Stimulated activated CD8-positive, alpha-beta memory T cell treated with anti-CD3 and anti-CD28 coated beads, Interleukin-12 subunit alpha, Interleukin-12 subunit beta, amount 100 ng/mL, for 24 hours (primary cell): Measurements from ENCODE around the gene SFXN1.
"Not testable (repeated sequence)": the region's sequence is repeated elsewhere in the genome, so short reads cannot be mapped to it uniquely, and the experiment has no call there.

Experiments
- DNase-seq: peaks from one replicate; pipeline ENCODE4 v3.0.0-alpha.2; 2020; ENCODE audit errors: extremely low read depth

The SFXN1 gene

DNA sequence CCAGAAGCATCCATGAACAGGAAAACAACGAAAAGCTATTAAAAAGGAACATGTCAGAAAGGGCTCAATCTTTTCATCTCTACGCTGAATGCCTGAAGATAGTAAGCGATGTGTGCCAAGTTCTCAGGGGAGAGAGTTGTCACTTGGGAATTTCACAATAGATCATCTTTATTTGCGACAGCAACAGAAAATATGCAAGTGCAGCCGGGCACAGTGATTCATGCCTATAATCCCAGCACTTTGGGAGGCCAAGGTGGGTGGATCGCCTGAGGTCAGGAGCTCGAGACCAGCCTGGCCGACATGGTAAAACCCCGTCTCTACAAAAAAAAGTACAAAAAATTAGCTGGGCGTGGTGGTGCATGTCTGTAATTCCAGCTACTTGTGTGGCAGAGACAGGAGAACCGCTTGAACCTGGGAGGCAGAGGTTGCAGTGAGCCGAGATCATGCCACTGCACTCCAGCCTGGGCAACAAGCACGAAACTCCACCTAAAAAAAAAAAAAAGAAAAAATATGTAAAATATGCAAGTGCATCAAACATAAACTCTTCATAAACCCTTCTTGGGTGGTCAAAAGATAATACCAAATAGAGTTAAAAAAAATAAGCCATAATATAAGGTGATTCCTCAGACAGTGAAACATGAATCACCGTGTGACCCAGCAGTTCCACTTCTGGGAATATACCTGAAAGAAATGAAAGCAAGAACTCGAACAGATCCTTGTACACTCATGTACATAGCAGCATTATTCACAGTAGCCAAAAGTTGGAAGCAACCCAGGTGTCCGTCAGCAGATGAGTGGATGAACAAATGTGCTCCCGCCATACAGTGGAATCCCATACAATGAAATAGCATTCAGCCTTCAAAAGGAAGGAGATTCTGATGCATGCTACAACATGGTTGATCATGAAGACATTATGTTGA lies 16.2 kb downstream of the SFXN1 start:
- DNase-seq, result no peak

DNA sequence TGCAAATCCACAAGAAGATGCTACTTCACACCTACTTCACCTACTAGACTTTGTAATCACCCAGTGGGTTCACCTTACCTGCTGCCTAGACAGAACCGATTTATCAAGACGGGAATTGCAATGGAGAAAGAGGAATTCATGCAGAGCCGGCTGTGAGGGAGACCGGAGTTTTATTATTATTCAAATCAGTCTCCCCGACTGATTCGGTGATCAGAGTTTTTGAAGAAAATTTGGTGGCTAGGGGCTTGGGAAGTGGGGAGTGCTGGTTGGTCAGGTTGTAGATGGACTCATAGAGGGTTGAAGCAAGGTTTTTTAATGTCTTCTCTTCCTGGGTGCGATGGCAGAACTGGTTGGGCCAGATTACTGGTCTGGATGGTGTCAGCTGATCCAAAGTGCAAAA lies 23.4 kb downstream of the SFXN1 start:
- DNase-seq, result no peak

DNA sequence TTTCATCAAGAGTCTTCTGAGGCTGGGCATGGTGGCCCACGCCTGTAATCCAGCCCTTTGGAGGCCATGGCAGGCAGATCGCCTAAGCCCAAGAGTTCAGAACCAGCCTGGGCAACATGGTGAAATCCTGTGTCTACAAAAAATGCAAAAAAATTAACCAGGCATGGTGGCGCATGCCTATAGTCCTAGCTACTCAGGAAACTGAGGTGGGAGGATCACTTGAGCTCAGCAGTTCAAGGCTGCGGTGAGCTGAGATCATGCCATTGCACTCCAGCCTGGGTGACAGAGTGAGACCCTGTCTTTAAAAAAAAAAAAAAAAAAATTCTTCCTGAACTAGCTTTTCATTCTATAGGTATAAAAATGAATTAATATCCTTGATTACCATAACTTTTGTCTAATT lies 29.3 kb downstream of the SFXN1 start:
- not testable (repeated sequence) for DNase-seq

DNA sequence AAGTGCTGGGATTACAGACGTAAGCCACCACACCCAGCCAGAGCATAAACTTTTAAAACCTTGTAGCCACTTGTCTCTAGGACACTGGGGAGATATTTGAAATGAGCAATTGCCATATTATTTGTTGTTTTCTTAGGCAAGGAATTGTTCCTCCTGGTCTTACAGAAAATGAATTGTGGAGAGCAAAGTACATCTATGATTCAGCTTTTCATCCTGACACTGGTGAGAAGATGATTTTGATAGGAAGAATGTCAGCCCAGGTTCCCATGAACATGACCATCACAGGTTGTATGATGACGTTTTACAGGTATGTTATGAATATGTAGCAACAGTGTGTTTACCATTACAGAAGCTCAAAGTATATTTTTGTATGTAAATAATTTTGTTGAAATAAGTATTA lies 30.5 kb downstream of the SFXN1 start:
- no peak for DNase-seq

DNA sequence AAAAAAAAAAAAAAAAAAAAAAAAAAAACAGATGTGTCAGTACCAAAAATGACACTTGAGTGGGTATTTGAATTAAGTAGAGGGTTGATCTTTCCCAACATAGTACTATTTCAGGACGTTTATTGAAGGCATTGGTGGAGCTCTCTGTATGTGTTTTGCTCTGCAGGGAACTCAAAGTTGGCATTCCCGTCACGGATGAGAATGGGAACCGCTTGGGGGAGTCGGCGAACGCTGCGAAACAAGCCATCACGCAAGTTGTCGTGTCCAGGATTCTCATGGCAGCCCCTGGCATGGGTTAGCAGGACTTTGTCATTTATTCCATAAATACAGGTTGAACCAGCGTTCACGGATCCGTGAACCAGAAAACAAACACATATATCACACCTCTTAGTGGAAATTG lies 34.9 kb downstream of the SFXN1 start:
- DNase-seq, result no peak

DNA sequence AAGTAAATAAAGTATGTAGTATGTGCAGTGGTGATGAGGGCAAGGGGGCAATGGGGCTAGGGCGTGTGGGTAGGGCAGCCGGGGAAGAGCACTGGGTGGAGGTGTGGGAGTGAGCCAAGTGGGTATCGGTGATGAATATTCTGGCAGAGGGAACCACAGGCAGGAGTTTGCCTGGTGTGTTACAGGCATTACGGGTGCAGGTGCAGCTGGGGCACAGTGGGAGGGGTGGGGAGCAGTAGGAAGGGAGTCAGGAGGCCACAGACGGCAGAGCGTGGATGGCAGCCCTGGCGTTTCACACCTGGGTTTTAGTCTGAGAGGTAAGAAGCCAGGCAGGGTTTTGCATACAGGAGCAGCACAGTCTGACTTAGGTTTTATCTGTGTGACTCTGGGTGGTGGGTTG lies 35.4 kb downstream of the SFXN1 start:
- DNase-seq, result no peak

DNA sequence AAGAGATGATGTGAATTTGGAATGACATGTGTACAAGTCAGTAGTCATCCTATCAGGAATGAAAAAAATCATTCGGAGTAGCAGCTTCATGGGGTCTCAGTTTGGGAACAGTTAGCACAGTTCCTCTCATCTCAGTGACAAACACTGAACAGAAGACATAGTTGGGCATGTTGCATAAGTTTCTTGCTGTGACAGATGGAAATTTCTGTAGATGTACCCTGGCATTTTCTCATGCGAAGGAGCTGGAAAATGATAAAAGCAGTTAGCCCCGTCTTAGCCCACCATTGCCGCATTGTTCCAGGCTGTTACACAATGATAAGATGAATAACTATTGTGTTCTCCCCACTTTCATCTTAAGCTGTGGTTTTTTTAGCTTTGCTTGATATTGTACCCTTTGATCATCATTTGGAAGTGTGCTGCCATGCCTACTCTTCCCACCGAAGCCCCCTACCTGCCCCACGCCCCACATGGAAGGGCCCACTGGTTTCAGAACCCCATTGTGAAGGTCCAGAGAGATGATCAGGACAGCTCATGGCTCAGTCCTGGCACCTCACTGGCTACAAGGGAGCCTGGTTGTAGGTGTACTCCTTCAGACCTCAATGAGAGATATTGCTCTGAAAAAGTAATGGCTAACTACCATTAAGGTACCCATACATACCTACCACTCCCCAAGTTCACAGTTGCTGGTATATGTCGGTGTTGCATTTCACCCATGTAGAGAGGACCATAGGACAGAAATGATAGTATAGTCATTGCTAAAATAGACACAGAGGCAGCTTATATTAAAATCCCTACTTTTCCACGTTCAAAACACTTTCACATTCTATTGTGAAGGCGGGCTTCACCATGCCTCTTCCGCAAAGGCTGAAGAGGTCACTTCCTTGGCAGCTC lies 38.8 kb downstream of the SFXN1 start:
- DNase-seq, result no peak

DNA sequence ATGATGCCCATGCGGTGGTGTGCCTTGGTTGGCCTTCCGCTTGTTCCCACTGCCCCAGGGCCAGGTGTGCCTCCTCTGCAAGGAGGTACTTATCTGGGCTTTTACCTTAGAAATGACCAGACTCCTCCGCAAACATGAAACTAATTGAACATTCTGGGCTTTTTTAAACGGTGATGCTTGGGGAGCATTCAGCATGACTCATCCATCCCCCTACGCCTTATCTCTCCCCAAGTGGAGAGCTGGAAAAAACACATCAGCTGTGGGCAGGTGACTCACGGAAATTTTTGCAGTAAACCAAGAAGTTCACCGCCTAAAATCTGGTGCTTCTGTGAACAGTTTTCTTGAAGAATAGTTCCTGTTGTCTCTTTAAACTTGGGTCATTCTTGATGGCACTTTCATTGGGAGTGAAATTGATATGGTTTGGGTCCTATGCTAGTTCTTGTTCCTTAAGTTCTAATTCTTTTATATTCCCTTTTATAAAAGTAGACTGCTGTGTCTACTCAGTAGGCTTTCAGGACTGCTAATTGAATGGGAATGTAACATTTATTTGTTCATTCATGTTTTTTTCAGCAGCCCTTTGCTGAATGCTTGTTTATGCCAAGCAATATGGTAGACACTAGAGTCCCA lies 39.6 kb downstream of the SFXN1 start:
- peak; percentile 52 for DNase-seq

DNA sequence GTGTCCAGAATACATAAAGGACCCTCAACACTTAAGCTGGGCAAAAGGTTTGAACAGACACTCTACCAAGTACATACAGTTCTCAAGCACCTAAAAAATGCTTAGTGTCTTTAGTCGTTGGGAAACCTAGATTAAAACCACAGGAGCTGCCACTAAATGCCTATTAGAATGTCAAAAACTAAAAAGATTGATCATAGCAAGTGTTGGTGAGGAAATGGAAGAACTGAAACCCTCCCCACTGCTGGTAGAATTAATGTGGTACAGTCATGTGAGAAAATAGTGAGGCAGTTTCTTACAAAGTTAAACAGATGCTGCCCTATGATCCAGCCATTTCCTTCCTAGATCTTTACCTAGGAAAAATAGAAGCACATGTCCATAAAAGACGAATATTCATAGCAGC lies 40.6 kb downstream of the SFXN1 start:
- no peak for DNase-seq

DNA sequence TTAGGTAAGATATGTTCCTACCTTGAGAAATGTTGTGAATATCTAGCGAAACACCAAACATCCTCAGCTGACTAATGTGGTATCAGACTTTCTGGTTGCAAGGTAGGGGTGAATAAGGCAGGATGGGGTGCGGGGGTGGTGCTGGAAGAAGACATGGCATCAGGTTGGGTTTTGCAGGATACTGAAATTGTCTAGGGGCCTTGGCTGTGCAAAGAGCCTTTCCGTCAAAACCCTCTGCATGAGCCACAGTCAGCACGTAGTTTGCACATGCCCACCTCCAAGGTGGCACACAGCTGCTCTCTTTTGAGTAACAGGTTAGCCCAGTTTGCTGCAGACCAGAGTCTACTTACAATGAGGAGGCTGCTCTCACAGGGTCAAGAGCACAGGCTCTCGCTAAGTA lies 42.0 kb downstream of the SFXN1 start:
- DNase-seq, result no peak

DNA sequence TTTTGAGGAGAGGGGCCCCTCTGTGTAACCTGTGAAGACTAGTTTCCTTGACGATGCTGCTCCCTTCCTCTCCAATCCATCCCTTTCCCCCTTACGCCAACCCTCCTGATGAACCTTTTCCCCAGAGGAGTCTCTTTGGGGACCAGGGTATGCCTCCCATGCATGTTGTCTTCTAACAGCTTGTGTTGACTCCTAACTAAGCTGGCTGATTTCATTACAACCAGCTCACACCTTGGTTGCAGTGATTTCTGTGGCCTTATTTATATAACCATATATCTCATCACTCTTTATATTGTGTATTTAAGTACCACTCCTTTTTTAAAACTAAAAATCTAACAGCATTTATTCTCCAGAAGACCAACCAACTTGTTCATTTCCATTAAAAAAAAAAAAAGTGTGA lies 42.5 kb downstream of the SFXN1 start:
- DNase-seq, result no peak

DNA sequence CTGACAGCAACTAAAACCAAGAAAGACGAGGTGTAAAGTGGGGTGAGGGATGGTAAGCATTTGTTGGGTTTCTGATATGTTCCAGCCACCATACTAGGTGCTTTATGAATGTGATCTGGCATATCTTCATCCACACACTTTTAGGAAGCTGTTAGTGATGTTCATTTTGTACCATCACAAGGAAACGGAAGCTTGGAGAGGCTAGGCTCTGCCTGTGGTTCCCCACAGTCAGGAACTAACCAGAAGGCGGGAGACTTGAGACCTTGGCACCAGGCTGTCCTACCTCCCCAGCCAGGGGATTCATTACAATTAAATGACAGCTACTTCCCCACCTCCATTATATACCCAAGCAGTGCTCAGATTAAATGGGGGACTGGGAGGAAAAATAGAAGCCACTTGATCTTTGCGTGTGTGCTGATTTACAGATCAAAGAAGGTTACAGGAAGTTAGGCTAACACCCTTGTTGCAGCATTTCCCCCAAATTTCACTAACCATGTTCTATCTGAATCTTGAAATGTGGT lies 43.0 kb downstream of the SFXN1 start:
- no peak for DNase-seq

DNA sequence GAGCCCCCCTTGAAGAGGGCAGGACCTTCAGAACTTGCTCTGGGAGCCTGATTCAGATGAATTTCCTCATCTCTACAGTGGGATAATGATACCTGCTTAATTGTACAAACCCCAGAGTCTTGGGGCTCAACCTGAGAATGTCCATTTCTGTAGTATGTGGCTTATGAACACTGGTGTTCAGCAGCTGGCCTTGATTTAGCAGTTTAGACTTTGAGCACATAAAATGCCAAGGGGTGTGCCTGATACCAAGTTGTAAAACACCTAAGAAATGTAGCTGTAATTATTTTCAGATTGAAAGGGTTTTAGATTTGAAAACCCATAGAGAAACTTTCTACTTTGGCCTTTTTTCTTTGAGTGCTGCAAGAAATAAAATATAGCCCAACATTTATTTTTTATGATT lies 44.9 kb downstream of the SFXN1 start:
- DNase-seq, result no peak

DNA sequence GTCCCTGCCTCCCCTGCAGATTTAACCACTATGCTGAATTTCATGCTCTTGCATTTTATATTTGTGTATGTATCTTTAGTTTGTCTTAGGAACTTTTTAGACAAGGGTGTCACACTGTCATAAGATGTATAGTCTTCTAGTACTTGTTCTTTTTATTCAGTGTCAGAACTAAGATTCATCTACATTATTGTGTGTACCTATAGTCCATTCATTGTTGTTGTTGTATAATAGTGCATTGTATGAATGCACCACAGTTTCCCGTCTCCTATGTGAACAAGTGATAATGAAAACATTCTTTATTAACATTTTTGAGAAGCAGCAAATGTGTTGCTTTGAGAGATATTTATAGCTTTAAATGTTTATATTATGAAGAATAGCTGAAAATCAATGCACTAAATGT lies 45.9 kb downstream of the SFXN1 start:
- no peak for DNase-seq

DNA sequence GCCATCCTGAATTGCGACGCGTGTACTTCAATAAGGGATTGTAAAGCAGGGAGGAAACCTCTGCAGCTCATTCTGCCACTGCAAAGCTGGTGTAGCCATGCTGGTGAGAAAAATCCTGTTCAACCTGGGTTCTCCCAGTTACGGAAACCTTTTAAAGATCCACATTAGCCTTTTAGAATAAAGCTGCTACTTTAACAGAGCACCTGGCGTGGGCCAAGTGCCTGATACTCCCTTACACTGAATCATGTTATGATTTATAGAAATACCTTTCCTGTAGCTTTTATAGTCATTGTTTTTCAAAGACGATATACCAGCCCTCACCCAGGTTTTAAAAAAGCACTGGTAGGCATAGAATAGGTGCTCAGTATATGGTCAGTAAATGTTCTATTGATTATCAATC lies 48.3 kb downstream of the SFXN1 start:
- DNase-seq, result no peak

DNA sequence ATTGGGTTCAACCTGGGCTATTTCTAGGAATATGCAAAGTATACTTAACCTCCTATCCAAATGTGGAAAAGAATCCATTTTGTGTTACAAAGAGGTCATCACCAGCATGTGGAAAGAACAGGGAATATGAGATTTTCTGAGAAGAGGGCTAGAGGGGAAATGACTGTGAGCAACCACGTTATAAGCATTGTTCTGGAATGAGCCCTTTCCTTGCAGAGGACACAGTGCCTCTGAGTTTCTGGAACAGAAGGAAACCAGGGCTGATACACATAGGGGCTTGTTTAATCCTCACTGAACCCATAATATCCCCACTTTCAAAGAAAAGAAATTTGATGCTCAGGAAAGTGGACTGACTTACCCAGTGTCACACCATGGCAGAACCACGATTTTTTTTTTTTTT lies 53.0 kb downstream of the SFXN1 start:
- no peak for DNase-seq

DNA sequence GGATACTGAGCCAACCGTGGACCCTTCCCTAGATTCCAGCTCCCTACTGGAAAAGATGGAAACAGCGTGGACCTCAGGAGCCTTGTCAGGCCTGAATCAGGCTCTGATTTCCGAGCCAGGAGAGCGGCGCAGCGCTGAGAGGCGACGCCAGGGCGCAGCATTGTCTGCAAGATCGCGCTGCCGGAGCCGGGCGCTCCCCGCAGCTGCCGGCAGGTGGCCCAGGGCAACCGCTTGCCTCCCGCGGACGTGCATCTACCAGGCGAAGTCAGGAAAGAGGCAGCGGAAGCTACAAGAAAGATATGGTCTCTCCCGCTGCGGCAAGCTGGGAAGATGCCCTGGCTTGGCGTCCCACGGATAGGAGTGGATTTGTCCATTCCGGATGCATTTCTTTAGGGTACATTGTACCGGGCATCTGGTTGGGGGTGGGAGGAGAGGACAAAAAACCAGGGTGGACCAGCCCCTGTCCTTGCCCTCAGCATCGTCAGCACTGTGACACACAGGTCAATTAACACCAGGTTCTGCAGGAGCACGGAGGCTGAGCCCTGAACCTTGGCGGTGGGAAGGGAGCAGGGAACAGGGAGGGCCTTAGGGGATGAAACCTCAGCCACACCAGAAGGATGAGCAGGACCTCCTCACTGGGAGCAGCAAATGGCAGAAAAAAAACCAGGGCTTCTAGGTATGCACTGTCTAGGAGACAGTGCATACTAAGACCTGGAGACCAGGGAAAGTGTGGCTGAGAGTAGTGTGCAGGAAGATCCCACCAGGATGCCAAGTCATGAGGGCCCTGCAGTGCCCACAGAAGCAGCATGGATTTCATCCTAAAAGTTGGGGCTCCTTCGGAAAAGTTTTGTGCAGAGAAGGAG lies 55.9 kb downstream of the SFXN1 start:
- DNase-seq, result peak; percentile 55

DNA sequence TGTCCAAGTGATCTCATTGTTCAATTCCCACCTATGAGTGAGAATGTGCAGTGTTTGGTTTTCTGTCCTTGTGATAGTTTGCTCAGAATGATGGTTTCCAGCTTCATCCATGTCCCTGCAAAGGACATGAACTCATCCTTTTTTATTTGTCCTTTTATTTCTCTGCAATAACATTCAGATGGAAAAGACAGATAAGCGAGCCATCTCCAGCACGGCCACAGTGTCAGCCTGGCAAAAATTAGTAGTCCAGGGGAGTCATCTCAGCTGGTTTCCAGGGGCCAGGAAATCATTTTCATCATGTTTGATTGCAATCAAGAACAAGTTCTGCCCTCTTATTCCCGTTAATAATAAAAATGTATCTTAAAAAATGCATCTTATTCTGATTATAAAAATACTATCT lies 57.0 kb downstream of the SFXN1 start:
- not testable (repeated sequence) for DNase-seq

DNA sequence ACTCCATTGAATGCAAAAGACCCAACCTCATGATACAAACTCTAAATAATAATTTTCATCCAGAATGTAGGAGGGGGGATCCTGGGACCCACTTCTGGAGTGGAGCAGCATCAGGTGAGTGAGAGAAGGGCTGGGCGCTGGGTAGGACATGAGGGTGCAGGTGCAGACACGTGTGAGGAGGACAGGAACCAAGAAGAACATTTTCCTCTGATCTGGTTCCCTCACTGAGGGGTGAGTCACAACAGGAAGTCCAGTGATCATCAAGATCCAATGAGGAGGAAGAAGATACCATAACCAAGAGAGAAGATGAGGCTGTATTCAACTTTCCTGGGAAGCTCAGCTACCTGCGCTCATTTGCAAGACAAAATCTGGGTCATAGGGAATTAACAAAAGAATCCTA lies 57.4 kb downstream of the SFXN1 start:
- DNase-seq, result no peak

DNA sequence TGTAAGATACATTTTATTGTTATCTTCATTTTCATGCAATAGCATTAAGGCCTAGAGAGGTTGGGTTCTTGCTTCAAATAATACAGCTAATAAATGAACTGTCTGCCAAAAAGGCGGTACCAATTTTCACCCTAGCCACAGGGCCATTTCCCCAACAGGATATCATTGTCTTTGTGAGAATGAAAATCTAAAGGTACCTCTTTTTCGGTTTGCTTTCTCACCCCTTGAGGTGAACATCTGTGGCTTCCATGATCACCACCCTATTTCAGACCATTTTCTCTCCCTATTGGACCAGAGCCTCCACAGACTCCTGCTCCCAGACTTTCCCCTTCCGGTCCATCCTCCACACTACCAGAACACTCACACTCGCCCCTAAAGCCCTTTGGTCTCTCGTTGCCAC lies 60.2 kb downstream of the SFXN1 start:
- no peak for DNase-seq

DNA sequence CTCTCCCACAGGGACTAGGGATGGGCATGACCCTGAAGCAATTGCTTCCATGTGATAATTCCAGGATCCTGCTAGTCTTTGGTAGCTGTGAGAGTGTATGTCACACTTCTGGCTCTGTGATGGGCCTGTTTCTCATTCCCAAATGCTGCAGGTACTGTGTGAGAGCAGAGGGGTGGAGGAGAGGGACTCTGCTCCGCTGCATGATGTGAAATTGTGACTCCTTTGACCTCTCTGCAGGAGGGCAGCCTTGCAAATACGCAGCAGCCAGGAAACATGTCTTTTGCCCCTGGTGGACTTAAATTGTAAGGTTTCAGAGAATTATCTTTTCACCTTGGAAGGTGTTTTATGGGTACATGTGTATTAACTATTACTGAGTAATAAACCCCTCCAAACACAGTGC lies 61.6 kb downstream of the SFXN1 start:
- no peak for DNase-seq
